Measurements from ENCODE around the gene SLC39A11.

GRCh38 chr17:72900654-72900971, 191.9 kb downstream of the SLC39A11 start:
- TF ChIP-seq CTCF (IDR thresholded peaks at IDR 0.05; ENCODE audit: low read depth, low read length) (no peak), EZH2phosphoT487 (IDR thresholded peaks at IDR 0.05; ENCODE audit: low read depth) (no peak)

Data from OCI-LY3 (cell line).